Body of pancreas (tissue), 4 donors: ENCODE measurements around the gene ARHGDIG.
"Not testable (repeated sequence)": the region's sequence is repeated elsewhere in the genome, so short reads cannot be mapped to it uniquely, and the experiment has no call there.

Source experiments
- POLR2A ChIP-seq, 3 donors: fragments of 450-650 bp; IDR thresholded peaks; one replicate each; pipeline ENCODE4 v1.6.1; 2016; ENCODE audit warnings: antibody characterized with exemption in 3 of 3, mild to moderate bottlenecking in 2 of 3
- TF ChIP-seq, protein P1 (sequence below), 7 experiments: fragments of 450-650 bp in 4 of 7; fragments of 200-600 bp in 3 of 7; sonication (generic) in 3 of 7; IDR thresholded peaks; one replicate each; pipeline ENCODE4 v1.5.1; 2016 to 2019; ENCODE audit warnings: antibody characterized with exemption in 7 of 7

DNA sequence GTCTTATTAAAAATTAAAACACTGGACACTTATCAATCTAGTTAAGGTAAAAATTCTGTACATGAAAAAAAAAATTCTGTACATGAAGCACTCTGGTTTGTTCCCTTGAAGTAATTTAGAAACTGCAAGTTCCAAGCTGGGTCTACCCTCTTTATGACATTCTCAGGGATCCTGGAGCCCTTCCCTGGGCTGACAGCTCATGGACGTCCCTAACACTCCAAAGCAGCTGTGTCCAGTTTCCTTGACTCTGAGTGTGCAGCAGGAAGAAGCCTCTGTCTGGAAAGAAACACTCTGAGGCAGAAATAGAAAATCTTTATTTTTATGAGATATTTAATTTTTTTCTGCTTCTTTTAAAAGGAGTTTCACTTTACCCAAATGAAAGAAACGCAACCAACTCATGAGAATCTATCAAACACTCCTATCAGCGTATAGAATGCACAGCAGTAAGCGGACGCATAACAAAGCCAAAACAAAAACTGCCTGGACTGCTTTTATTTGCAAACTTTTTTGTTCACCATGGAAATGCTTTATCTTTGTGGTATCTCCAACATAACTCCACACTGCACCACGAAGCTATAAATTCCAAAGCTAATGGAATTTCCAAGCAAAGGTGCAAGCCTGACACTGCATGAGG lies 50.9 kb downstream of the ARHGDIG start:
- TF ChIP-seq, protein P1, sequence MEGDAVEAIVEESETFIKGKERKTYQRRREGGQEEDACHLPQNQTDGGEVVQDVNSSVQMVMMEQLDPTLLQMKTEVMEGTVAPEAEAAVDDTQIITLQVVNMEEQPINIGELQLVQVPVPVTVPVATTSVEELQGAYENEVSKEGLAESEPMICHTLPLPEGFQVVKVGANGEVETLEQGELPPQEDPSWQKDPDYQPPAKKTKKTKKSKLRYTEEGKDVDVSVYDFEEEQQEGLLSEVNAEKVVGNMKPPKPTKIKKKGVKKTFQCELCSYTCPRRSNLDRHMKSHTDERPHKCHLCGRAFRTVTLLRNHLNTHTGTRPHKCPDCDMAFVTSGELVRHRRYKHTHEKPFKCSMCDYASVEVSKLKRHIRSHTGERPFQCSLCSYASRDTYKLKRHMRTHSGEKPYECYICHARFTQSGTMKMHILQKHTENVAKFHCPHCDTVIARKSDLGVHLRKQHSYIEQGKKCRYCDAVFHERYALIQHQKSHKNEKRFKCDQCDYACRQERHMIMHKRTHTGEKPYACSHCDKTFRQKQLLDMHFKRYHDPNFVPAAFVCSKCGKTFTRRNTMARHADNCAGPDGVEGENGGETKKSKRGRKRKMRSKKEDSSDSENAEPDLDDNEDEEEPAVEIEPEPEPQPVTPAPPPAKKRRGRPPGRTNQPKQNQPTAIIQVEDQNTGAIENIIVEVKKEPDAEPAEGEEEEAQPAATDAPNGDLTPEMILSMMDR (IDR thresholded peaks at IDR 0.05) = not testable (repeated sequence)
- not testable (repeated sequence) for TF ChIP-seq POLR2A (IDR thresholded peaks at IDR 0.05)
